ENCODE data around the gene ISL2. TPM values are rescaled to one million over a fixed set of nuclear protein-coding genes. Genes with fewer than 3 reads are reported as not detected.

The ISL2 gene
- total RNA-seq, 1 experiment from 2014 or later = 0.15 TPM

GRCh38 chr15:76330080-76330680 is 6.4 kb upstream of the ISL2 start:
- no peaks in the 10 kb centered on the region for H3K79me1 ChIP-seq (ENCODE audit: insufficient read depth, low read depth, low read length, poor library complexity, severe bottlenecking)
- H2BK5ac ChIP-seq (ENCODE audit: insufficient read length, low read length) = no peak overlapping the region
- no peak overlapping the region for H2AFZ ChIP-seq (ENCODE audit: low read length)
- no peaks in the 10 kb centered on the region; the same call in 1 of the 2 replicates for H3K4me1 ChIP-seq (ENCODE audit: insufficient read depth, low read length)
- no peak overlapping the region for H3K9ac ChIP-seq (ENCODE audit: extremely low read depth, insufficient read length, low read length)
- H2BK15ac ChIP-seq (ENCODE audit: low read depth, low read length) = no peak overlapping the region
- Mint-ChIP-seq H3K4me1 (peaks cover 11 to 15% of the 10 kb centered on the region in 2 experiments), H3K27ac (no peak overlapping the region; a peak in 2 of 7 replicates), H3K9me3 (peaks cover 0 to 3% of the 10 kb centered on the region in 2 experiments; a peak in 1 of 5 replicates), H3K27me3 (ENCODE audit: low read depth) (peaks cover 47% of the 10 kb centered on the region), H3K36me3 (ENCODE audit: insufficient read depth in 1 of 3, low read depth in 3 of 3) (no peaks in the 10 kb centered on the region; a peak in 1 of 7 replicates), H3K4me3 (no peak overlapping the region)
- no peaks in the 10 kb centered on the region for H3K9me3 ChIP-seq (ENCODE audit: control insufficient read depth, low read depth, low read length)
- no peak overlapping the region for H2BK20ac ChIP-seq (ENCODE audit: low read depth, low read length, poor library complexity, severe bottlenecking)
- H2BK12ac ChIP-seq (ENCODE audit: insufficient read length, low read depth, low read length) = no peak overlapping the region
- WGBS (ENCODE audit: extremely low coverage, insufficient read length, low lambda C conversion rate) = no CpG with 5 or more reads among the region's 7 CpGs
- no peak overlapping the region for H3K18ac ChIP-seq (ENCODE audit: insufficient read length, low read depth, low read length)
- peaks cover under 1% of the 10 kb centered on the region for H3K23me2 ChIP-seq (ENCODE audit: insufficient read length, low read depth, low read length, poor library complexity, severe bottlenecking)
- no peak overlapping the region for H3K4ac ChIP-seq (ENCODE audit: low read depth, low read length)
- no peaks in the 10 kb centered on the region; the same call in none of the 2 replicates for H3K27me3 ChIP-seq (ENCODE audit: insufficient read depth, low read length)
- no peak overlapping the region for H4K5ac ChIP-seq (ENCODE audit: insufficient read length, low read depth, low read length)
- no peaks in the 10 kb centered on the region for H3K79me2 ChIP-seq (ENCODE audit: insufficient read depth, low read length)
- no peak overlapping the region for H4K8ac ChIP-seq (replicated peaks; ENCODE audit: insufficient read length, low read depth, low read length)
- no peaks in the 10 kb centered on the region for H4K20me1 ChIP-seq (ENCODE audit: control insufficient read depth, insufficient read depth, insufficient read length)
- no peak overlapping the region for H2AK5ac ChIP-seq (ENCODE audit: insufficient read length, low read length)
- H3T11ph ChIP-seq (ENCODE audit: low read length) = no peak overlapping the region
- H2BK120ac ChIP-seq (ENCODE audit: low read depth, low read length, poor library complexity, severe bottlenecking) = no peak overlapping the region
- no peak overlapping the region for H3K23ac ChIP-seq (ENCODE audit: insufficient read length, low read depth, low read length)
- H4K91ac ChIP-seq (ENCODE audit: insufficient read length, low read depth, low read length) = no peak overlapping the region
- no peak overlapping the region for H3K14ac ChIP-seq (ENCODE audit: insufficient read depth, low read length)
- peak; percentile 69 for DNase-seq
- H3K27ac ChIP-seq (ENCODE audit: insufficient read length, low read depth, low read length) = no peak overlapping the region
- TF ChIP-seq, protein P1, sequence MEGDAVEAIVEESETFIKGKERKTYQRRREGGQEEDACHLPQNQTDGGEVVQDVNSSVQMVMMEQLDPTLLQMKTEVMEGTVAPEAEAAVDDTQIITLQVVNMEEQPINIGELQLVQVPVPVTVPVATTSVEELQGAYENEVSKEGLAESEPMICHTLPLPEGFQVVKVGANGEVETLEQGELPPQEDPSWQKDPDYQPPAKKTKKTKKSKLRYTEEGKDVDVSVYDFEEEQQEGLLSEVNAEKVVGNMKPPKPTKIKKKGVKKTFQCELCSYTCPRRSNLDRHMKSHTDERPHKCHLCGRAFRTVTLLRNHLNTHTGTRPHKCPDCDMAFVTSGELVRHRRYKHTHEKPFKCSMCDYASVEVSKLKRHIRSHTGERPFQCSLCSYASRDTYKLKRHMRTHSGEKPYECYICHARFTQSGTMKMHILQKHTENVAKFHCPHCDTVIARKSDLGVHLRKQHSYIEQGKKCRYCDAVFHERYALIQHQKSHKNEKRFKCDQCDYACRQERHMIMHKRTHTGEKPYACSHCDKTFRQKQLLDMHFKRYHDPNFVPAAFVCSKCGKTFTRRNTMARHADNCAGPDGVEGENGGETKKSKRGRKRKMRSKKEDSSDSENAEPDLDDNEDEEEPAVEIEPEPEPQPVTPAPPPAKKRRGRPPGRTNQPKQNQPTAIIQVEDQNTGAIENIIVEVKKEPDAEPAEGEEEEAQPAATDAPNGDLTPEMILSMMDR (conservative IDR thresholded peaks at IDR 0.05) = peak; percentile 68
- H3K4me2 ChIP-seq (ENCODE audit: insufficient read depth, insufficient read length, low read length) = no peak overlapping the region
- H3K56ac ChIP-seq (ENCODE audit: insufficient read length, low read depth, low read length) = no peak overlapping the region

All from H9 (cell line).